H9 (cell line): ENCODE data around the gene PPFIBP2. TPM values are rescaled to one million over a fixed set of nuclear protein-coding genes. Genes with fewer than 3 reads are reported as not detected.
"Not testable (repeated sequence)": the region's sequence is repeated elsewhere in the genome, so short reads cannot be mapped to it uniquely, and the experiment has no call there.

Experiments
- DNase-seq: peaks from one replicate; pipeline ENCODE4 v3.0.0-alpha.2; 2017
- H2AFZ ChIP-seq: one replicate; pipeline ENCODE4 v1.6.1; 2013; ENCODE audit warnings: mild to moderate bottlenecking, low read length, control low read depth, moderate library complexity
- H2AK5ac ChIP-seq: 2 replicates; pipeline ENCODE4 v1.6.1; 2013; ENCODE audit warnings: low read length, control low read depth, mixed read lengths; ENCODE audit not compliant: insufficient read length
- H2BK120ac ChIP-seq: one replicate; pipeline ENCODE4 v1.6.1; 2013; ENCODE audit warnings: low read depth, mild to moderate bottlenecking, low read length, control low read depth, inconsistent platforms; ENCODE audit not compliant: poor library complexity, severe bottlenecking
- H2BK12ac ChIP-seq: 2 replicates; pipeline ENCODE4 v1.6.1; 2013; ENCODE audit warnings: low read length, control low read depth, mixed read lengths, low read depth; ENCODE audit not compliant: insufficient read length
- H2BK15ac ChIP-seq: 2 replicates; pipeline ENCODE4 v1.6.1; 2013; ENCODE audit warnings: low read depth, low read length, control low read depth
- H2BK20ac ChIP-seq: one replicate; pipeline ENCODE4 v1.6.1; 2013; ENCODE audit warnings: low read depth, mild to moderate bottlenecking, low read length, control low read depth, inconsistent platforms; ENCODE audit not compliant: poor library complexity, severe bottlenecking
- H2BK5ac ChIP-seq: 2 replicates; pipeline ENCODE4 v1.6.1; 2013; ENCODE audit warnings: low read length, control low read depth, mixed read lengths; ENCODE audit not compliant: insufficient read length
- H3K14ac ChIP-seq: 2 replicates; pipeline ENCODE4 v1.6.1; 2013; ENCODE audit warnings: low read length, control low read depth; ENCODE audit not compliant: insufficient read depth
- H3K18ac ChIP-seq: 2 replicates; pipeline ENCODE4 v1.6.1; 2013; ENCODE audit warnings: low read depth, mild to moderate bottlenecking, mixed read lengths, low read length, control low read depth; ENCODE audit not compliant: insufficient read length
- H3K23ac ChIP-seq: 2 replicates; pipeline ENCODE4 v1.6.1; 2013; ENCODE audit warnings: low read length, control low read depth, mixed read lengths, low read depth; ENCODE audit not compliant: insufficient read length
- H3K23me2 ChIP-seq: 2 replicates; pipeline ENCODE4 v1.6.1; 2013; ENCODE audit warnings: low read depth, mild to moderate bottlenecking, mixed read lengths, low read length, control low read depth; ENCODE audit not compliant: insufficient read length, poor library complexity, severe bottlenecking
- H3K27ac ChIP-seq: 2 replicates; pipeline ENCODE4 v1.5.1; 2013; ENCODE audit warnings: low read length, control low read depth, mixed read lengths, low read depth; ENCODE audit not compliant: insufficient read length
- H3K27me3 ChIP-seq: 2 replicates; pipeline ENCODE4 v1.6.1; 2013; ENCODE audit warnings: low read length, control low read depth, inconsistent platforms; ENCODE audit not compliant: insufficient read depth
- H3K4ac ChIP-seq: 2 replicates; pipeline ENCODE4 v1.6.1; 2013; ENCODE audit warnings: low read depth, mild to moderate bottlenecking, control low read depth, inconsistent platforms, low read length, moderate library complexity
- H3K4me1 ChIP-seq: 2 replicates; pipeline ENCODE4 v1.6.1; 2013; ENCODE audit warnings: low read length, control low read depth, inconsistent platforms; ENCODE audit not compliant: insufficient read depth
- H3K4me2 ChIP-seq: 2 replicates; pipeline ENCODE4 v1.6.1; 2013; ENCODE audit warnings: low read length, control low read depth, mixed read lengths; ENCODE audit not compliant: insufficient read length, insufficient read depth
- H3K56ac ChIP-seq: 2 replicates; pipeline ENCODE4 v1.6.1; 2013; ENCODE audit warnings: low read depth, mild to moderate bottlenecking, mixed read lengths, low read length, control low read depth; ENCODE audit not compliant: insufficient read length
- H3K79me1 ChIP-seq: 2 replicates; pipeline ENCODE4 v1.6.1; 2013; ENCODE audit warnings: low read depth, mild to moderate bottlenecking, moderate library complexity, low read length, control low read depth, inconsistent platforms; ENCODE audit not compliant: insufficient read depth, poor library complexity, severe bottlenecking
- H3K79me2 ChIP-seq: 2 replicates; pipeline ENCODE4 v1.6.1; 2013; ENCODE audit warnings: low read length, control low read depth, inconsistent platforms; ENCODE audit not compliant: insufficient read depth
- H3K9ac ChIP-seq: 2 replicates; pipeline ENCODE4 v1.6.1; 2013; ENCODE audit warnings: low read length, control low read depth, mixed read lengths; ENCODE audit not compliant: insufficient read length; ENCODE audit errors: extremely low read depth
- H3K9me3 ChIP-seq: one replicate; pipeline ENCODE4 v1.6.1; 2013; ENCODE audit warnings: low read depth, low read length, inconsistent platforms; ENCODE audit not compliant: control insufficient read depth
- H3T11ph ChIP-seq: one replicate; pipeline ENCODE4 v1.6.1; 2013; ENCODE audit warnings: mild to moderate bottlenecking, low read length, control low read depth, inconsistent platforms
- H4K20me1 ChIP-seq: one replicate; pipeline ENCODE4 v1.6.1; 2013; ENCODE audit not compliant: control insufficient read depth, insufficient read length, insufficient read depth
- H4K5ac ChIP-seq: 2 replicates; pipeline ENCODE4 v1.6.1; 2013; ENCODE audit warnings: low read depth, mild to moderate bottlenecking, mixed read lengths, low read length, control low read depth; ENCODE audit not compliant: insufficient read length
- H4K8ac ChIP-seq: replicated peaks from 2 replicates; pipeline ENCODE4 v1.6.1; 2013; ENCODE audit warnings: low read length, control low read depth, mixed read lengths, low read depth; ENCODE audit not compliant: insufficient read length
- H4K91ac ChIP-seq: 2 replicates; pipeline ENCODE4 v1.6.1; 2013; ENCODE audit warnings: low read depth, mild to moderate bottlenecking, moderate library complexity, mixed read lengths, low read length, control low read depth; ENCODE audit not compliant: insufficient read length
- H3K27ac Mint-ChIP-seq, 3 experiments: 2 replicates in 2 of 3; 3 replicates in 1 of 3; pipeline ENCODE4 v1.8.0; 2020 to 2021; ENCODE audit warnings: mixed read lengths in 3 of 3, mild to moderate bottlenecking in 1 of 3, moderate library complexity in 1 of 3
- H3K27me3 Mint-ChIP-seq: 2 replicates; pipeline ENCODE4 v1.8.0; 2021; ENCODE audit warnings: low read depth, mild to moderate bottlenecking, moderate library complexity, mixed read lengths
- H3K36me3 Mint-ChIP-seq, 3 experiments: 2 replicates in 2 of 3; 3 replicates in 1 of 3; pipeline ENCODE4 v1.8.0; 2020 to 2021; ENCODE audit warnings: low read depth in 3 of 3, mixed read lengths in 3 of 3; ENCODE audit not compliant: insufficient read depth in 1 of 3
- H3K4me1 Mint-ChIP-seq, 2 experiments: 2 replicates each; pipeline ENCODE4 v1.8.0; 2020; ENCODE audit warnings: mixed read lengths in 2 of 2
- H3K4me3 Mint-ChIP-seq, 2 experiments: 2 replicates in 1 of 2; 3 replicates in 1 of 2; pipeline ENCODE4 v1.8.0; 2020 to 2021; ENCODE audit warnings: mild to moderate bottlenecking in 2 of 2, mixed read lengths in 2 of 2, moderate library complexity in 1 of 2
- H3K9me3 Mint-ChIP-seq, 2 experiments: 2 replicates in 1 of 2; 3 replicates in 1 of 2; pipeline ENCODE4 v1.8.0; 2020; ENCODE audit warnings: mild to moderate bottlenecking in 2 of 2, mixed read lengths in 2 of 2, moderate library complexity in 1 of 2
- WGBS: extraction: QIAGEN DNeasy Blood & Tissue Kit; methylation state at CpG from one replicate; pipeline ENCODE4 v1.1.7; 2013; ENCODE audit warnings: missing lambda C conversion rate, low lambda C conversion rate, mixed read lengths; ENCODE audit not compliant: insufficient read length; ENCODE audit errors: extremely low coverage; 5-methylcytosine and 5-hydroxymethylcytosine counted together
- total RNA-seq: library from RNA; stranded (reverse); gene quantifications from 2 replicates; pipeline ENCODE4 v1.2.1, GENCODE V29; 2021
- TF ChIP-seq, protein P1 (sequence below): fragments of 200-600 bp; sonication (generic); conservative IDR thresholded peaks from 3 replicates; pipeline ENCODE4 v1.8.0; 2021; ENCODE audit warnings: antibody characterized with exemption, mild to moderate bottlenecking

Gene PPFIBP2
- total RNA-seq, 1 experiment from 2014 or later = 8.3 TPM

DNA sequence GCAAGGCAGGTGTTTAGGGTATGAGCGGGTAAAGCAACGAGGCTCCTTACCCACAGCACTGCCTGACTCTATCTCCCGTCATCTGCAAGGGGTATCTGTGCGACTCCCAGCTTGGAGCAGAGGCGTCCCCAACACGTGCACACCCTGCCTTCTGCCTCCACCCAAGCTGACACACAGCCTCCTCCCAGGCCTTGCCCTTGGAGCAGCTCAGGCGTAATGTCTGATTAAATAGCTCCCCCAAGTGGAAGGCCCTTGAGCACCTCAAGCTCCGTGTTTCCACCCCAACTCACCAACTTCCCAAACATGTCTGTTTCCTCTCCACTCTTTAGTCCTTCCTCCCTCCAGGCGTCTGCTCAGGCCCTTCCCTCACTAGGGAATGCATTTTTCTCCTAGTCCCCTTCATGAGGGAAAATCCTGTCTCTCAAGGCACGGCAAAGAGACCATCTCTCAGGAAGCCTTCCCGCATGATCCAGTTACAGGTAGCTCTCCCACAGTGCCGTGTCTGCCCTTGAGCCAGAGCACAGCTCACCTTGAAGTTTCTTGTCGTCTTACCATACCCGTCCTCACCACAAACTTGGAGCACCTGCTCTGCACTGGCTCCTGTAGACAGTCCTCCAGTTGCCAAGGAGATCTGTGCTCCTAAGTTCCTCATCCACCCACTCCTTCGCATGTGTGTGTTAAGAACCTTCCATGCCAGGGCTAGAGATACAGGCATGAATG is 143.7 kb downstream of the PPFIBP2 start:
- Mint-ChIP-seq H3K27me3 (no peaks in the 10 kb centered on the region), H3K36me3 (peaks cover 2 to 30% (median 13%) of the 10 kb centered on the region in 3 experiments; a peak in 6 of 7 replicates), H3K27ac (peak overlapping the region; percentile 4 to 58 (median 52); a peak in 6 of 7 replicates), H3K4me1 (peaks cover 5 to 7% of the 10 kb centered on the region in 2 experiments), H3K9me3 (peaks cover 4 to 9% of the 10 kb centered on the region in 2 experiments), H3K4me3 (no peak overlapping the region; a peak in 1 of 5 replicates)
- H2BK120ac ChIP-seq = no peak overlapping the region
- no peaks in the 10 kb centered on the region for H3K79me1 ChIP-seq
- TF ChIP-seq, protein P1, sequence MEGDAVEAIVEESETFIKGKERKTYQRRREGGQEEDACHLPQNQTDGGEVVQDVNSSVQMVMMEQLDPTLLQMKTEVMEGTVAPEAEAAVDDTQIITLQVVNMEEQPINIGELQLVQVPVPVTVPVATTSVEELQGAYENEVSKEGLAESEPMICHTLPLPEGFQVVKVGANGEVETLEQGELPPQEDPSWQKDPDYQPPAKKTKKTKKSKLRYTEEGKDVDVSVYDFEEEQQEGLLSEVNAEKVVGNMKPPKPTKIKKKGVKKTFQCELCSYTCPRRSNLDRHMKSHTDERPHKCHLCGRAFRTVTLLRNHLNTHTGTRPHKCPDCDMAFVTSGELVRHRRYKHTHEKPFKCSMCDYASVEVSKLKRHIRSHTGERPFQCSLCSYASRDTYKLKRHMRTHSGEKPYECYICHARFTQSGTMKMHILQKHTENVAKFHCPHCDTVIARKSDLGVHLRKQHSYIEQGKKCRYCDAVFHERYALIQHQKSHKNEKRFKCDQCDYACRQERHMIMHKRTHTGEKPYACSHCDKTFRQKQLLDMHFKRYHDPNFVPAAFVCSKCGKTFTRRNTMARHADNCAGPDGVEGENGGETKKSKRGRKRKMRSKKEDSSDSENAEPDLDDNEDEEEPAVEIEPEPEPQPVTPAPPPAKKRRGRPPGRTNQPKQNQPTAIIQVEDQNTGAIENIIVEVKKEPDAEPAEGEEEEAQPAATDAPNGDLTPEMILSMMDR = peak; percentile 81
- H2BK15ac ChIP-seq = no peak overlapping the region
- no peak overlapping the region for H2BK12ac ChIP-seq
- no peak overlapping the region for H2BK5ac ChIP-seq
- H3K18ac ChIP-seq = no peak overlapping the region
- no peak overlapping the region for H2AK5ac ChIP-seq
- H3K56ac ChIP-seq = no peak overlapping the region
- H4K8ac ChIP-seq = no peak overlapping the region
- H2AFZ ChIP-seq = no peak overlapping the region
- no peaks in the 10 kb centered on the region for H3K9me3 ChIP-seq
- H3K4me1 ChIP-seq = no peaks in the 10 kb centered on the region
- no peak overlapping the region for H3K23ac ChIP-seq
- H4K91ac ChIP-seq = no peak overlapping the region
- DNase-seq = peak; percentile 76
- H4K5ac ChIP-seq = no peak overlapping the region
- no peak overlapping the region for H3K9ac ChIP-seq
- H3K4ac ChIP-seq = no peak overlapping the region
- no CpG with 5 or more reads among the region's 15 CpGs for WGBS
- no peak overlapping the region for H3K27ac ChIP-seq
- no peak overlapping the region for H3T11ph ChIP-seq
- H3K4me2 ChIP-seq = no peak overlapping the region
- H3K14ac ChIP-seq = no peak overlapping the region
- H2BK20ac ChIP-seq = no peak overlapping the region
- no peaks in the 10 kb centered on the region for H3K79me2 ChIP-seq
- H3K27me3 ChIP-seq = no peaks in the 10 kb centered on the region
- no peaks in the 10 kb centered on the region for H4K20me1 ChIP-seq
- no peaks in the 10 kb centered on the region for H3K23me2 ChIP-seq

DNA sequence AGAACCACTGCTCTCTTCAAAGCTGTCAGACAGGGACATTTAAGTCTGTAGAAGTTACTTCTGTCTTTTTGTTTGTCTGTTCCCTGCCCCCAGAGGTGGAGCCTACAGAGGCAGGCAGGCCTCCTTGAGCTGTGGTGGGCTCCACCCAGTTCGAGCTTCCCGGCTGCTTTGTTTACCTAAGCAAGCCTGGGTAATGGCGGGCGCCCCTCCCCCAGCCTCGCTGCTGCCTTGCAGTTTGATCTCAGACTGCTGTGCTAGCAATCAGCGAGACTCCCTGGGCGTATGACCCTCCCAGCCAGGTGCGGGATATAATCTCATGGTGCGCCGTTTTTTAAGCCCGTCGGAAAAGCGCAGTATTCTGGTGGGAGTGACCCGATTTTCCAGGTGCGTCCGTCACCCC is 149.7 kb downstream of the PPFIBP2 start:
- no CpG with 5 or more reads among the region's 16 CpGs for WGBS
- not testable (repeated sequence) for H3K4me3 Mint-ChIP-seq, H2BK15ac ChIP-seq, H4K5ac ChIP-seq, H3K27me3 ChIP-seq, H2BK12ac ChIP-seq, H2BK120ac ChIP-seq, H2BK20ac ChIP-seq, H3K27ac ChIP-seq, H2AFZ ChIP-seq, H2BK5ac ChIP-seq, H2AK5ac ChIP-seq, H4K20me1 ChIP-seq, H3K18ac ChIP-seq, DNase-seq, H4K8ac ChIP-seq, H3K4me1 ChIP-seq, H3K4me2 ChIP-seq, H3K56ac ChIP-seq, H3K23ac ChIP-seq, H4K91ac ChIP-seq, H3K4ac ChIP-seq, H3K9ac ChIP-seq, H3K23me2 ChIP-seq, H3K14ac ChIP-seq, H3K27ac Mint-ChIP-seq, H3K79me1 ChIP-seq, H3K79me2 ChIP-seq, H3T11ph ChIP-seq, H3K27me3 Mint-ChIP-seq
- peaks cover 12% of the 10 kb centered on the region for H3K9me3 ChIP-seq
- Mint-ChIP-seq H3K4me1 (peaks cover 16 to 18% of the 10 kb centered on the region in 2 experiments), H3K36me3 (peaks cover 33 to 61% (median 55%) of the 10 kb centered on the region in 3 experiments), H3K9me3 (peaks cover 16 to 35% of the 10 kb centered on the region in 2 experiments)
